PC-9 (cell line): ENCODE results near the gene PCDH15. TPM values are rescaled to one million over a fixed set of nuclear protein-coding genes. Genes with fewer than 3 reads are reported as not detected.

Source experiments
- BruUV-seq: library from RNA; stranded (reverse); fragments of 400-500 nt; replicated peaks from 2 replicates; lab custom pipeline; 2021; lab: Mats Ljungman, UMichigan
- CTCF ChIA-PET: fragments of 300-600 bp; sonication (Branson Sonifier 250); formaldehyde crosslinking; loops from one replicate; lab custom pipeline; 2022; ENCODE audit warnings: antibody characterized with exemption; lab: Charles Lee
- POLR2A ChIA-PET: fragments of 300-600 bp; sonication (Branson Sonifier 250); formaldehyde crosslinking; loops from one replicate; lab custom pipeline; 2022; ENCODE audit warnings: antibody characterized with exemption; ENCODE audit not compliant: unreplicated experiment; lab: Charles Lee
- DNase-seq, 2 experiments: peaks; one replicate each; pipeline versions ENCODE4 v3.0.0 to v3.0.0-alpha.2; 2015 to 2022; ENCODE audit warnings: mixed read lengths in 1 of 2
- H2AFZ ChIP-seq: fragments of 200-600 bp; sonication (generic); 2 replicates; pipeline ENCODE4 v1.8.1; 2017; ENCODE audit warnings: antibody characterized with exemption
- H3F3A ChIP-seq: fragments of 200-600 bp; sonication (generic); 2 replicates; pipeline ENCODE4 v1.8.1; 2017; ENCODE audit warnings: antibody characterized with exemption, mild to moderate bottlenecking, low read depth; ENCODE audit not compliant: insufficient read depth
- H3K27ac ChIP-seq: fragments of 200-600 bp; sonication (generic); 2 replicates; pipeline ENCODE4 v1.6.1; 2016; ENCODE audit warnings: mixed run types
- H3K27me3 ChIP-seq: fragments of 200-600 bp; sonication (generic); 2 replicates; pipeline ENCODE4 v1.6.1; 2016; ENCODE audit warnings: low read depth, mixed run types; ENCODE audit not compliant: insufficient read depth
- H3K36me3 ChIP-seq: fragments of 200-600 bp; sonication (generic); 2 replicates; pipeline ENCODE4 v1.6.1; 2016; ENCODE audit warnings: low read depth, mixed run types
- H3K4me1 ChIP-seq: fragments of 200-600 bp; sonication (generic); replicated peaks from 2 replicates; pipeline ENCODE4 v1.6.1; 2016; ENCODE audit warnings: mixed run types; ENCODE audit not compliant: insufficient read depth
- H3K4me2 ChIP-seq: fragments of 200-600 bp; sonication (generic); 2 replicates; pipeline ENCODE4 v1.6.1; 2017; ENCODE audit warnings: mixed run types
- H3K4me3 ChIP-seq: fragments of 200-600 bp; sonication (generic); 2 replicates; pipeline ENCODE4 v1.6.1; 2016; ENCODE audit warnings: mixed run types
- H3K79me2 ChIP-seq: fragments of 200-600 bp; sonication (generic); 2 replicates; pipeline ENCODE4 v1.6.1; 2017; ENCODE audit warnings: low read depth, mixed run types
- H3K9me2 ChIP-seq: fragments of 200-600 bp; sonication (generic); 2 replicates; pipeline ENCODE4 v1.8.1; 2017; ENCODE audit warnings: mild to moderate bottlenecking; ENCODE audit not compliant: insufficient read depth
- H3K9me3 ChIP-seq: fragments of 200-600 bp; sonication (generic); 2 replicates; pipeline ENCODE4 v1.8.1; 2016; ENCODE audit warnings: low read depth; ENCODE audit not compliant: insufficient read depth
- H4K20me1 ChIP-seq: fragments of 200-600 bp; sonication (generic); 2 replicates; pipeline ENCODE4 v1.8.1; 2017; ENCODE audit not compliant: insufficient read depth
- EZH2 ChIP-seq: fragments of 200-600 bp; sonication (generic); IDR thresholded peaks from 2 replicates; pipeline ENCODE4 v1.8.0; 2017; ENCODE audit warnings: antibody characterized with exemption, low read depth
- intact Hi-C: fragments of 100-400 bp; cut with micrococcal nuclease; formaldehyde crosslinking; loops from one replicate; pipeline ENCODE4 v1.10.0; 2022; ENCODE audit not compliant: unreplicated experiment
- total RNA-seq: library from RNA; stranded (reverse); gene quantifications from 2 replicates; pipeline ENCODE4 v1.2.3, GENCODE V29; 2021
- TF ChIP-seq, protein P1 (sequence below): fragments of 200-600 bp; sonication (generic); conservative IDR thresholded peaks from 2 replicates; pipeline ENCODE4 v1.6.1; 2017; ENCODE audit warnings: mixed run types, antibody characterized with exemption, mild to moderate bottlenecking, moderate library complexity

Gene PCDH15
- total RNA-seq, 1 experiment from 2014 or later = not detected

- Histone ChIP-seq H2AFZ (no peak overlapping the region), H3K36me3 (no peaks in the 10 kb centered on the region), H3K4me1 (no peaks in the 10 kb centered on the region), H3K79me2 (no peaks in the 10 kb centered on the region), H3F3A (no peaks in the 10 kb centered on the region), H3K27me3 (no peaks in the 10 kb centered on the region), H3K9me2 (no peaks in the 10 kb centered on the region), H3K27ac (no peak overlapping the region), H4K20me1 (no peaks in the 10 kb centered on the region), H3K4me3 (no peak overlapping the region), H3K4me2 (no peak overlapping the region), H3K9me3 (no peaks in the 10 kb centered on the region)
- intact Hi-C loops = loop anchor here (5.0 to 10.0 kb wide), 2 partner anchors 622 to 1426 kb away; no protein-coding TSS in a partner anchor
- no TSS peak for BruUV-seq
- DNase-seq = no peak
- ChIA-PET POLR2A (no interaction called here), CTCF (no interaction called here)
- TF ChIP-seq EZH2 = no peak
- TF ChIP-seq, protein P1, sequence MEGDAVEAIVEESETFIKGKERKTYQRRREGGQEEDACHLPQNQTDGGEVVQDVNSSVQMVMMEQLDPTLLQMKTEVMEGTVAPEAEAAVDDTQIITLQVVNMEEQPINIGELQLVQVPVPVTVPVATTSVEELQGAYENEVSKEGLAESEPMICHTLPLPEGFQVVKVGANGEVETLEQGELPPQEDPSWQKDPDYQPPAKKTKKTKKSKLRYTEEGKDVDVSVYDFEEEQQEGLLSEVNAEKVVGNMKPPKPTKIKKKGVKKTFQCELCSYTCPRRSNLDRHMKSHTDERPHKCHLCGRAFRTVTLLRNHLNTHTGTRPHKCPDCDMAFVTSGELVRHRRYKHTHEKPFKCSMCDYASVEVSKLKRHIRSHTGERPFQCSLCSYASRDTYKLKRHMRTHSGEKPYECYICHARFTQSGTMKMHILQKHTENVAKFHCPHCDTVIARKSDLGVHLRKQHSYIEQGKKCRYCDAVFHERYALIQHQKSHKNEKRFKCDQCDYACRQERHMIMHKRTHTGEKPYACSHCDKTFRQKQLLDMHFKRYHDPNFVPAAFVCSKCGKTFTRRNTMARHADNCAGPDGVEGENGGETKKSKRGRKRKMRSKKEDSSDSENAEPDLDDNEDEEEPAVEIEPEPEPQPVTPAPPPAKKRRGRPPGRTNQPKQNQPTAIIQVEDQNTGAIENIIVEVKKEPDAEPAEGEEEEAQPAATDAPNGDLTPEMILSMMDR = no peak
Measured at GRCh38 chr10:53836638-53837037, 964.4 kb downstream of the PCDH15 start.

DNA sequence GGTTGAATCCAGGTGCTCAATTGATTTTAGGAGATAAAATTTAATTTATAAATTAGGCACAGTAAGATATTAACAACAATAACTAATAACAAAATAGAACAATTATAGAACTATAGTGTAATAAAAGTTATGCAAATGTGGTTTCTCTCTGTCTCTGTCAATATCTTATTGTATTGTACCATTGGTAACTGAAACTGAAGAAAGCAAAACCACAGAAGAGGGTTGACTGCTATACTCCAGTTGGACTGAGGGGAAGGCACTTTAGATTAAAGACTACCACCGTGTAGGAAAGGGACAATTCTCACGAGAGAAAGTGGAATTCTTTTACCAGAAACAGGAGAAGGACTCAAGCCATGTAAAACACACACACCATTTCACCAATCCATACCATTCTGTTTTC is 967.1 kb downstream of the PCDH15 start:
- Histone ChIP-seq H3K9me3 (no peaks in the 10 kb centered on the region), H3K79me2 (no peaks in the 10 kb centered on the region), H3K36me3 (no peaks in the 10 kb centered on the region), H3K4me3 (no peak overlapping the region), H3K27ac (no peak overlapping the region), H3K9me2 (no peaks in the 10 kb centered on the region), H3K27me3 (no peaks in the 10 kb centered on the region), H2AFZ (no peak overlapping the region), H4K20me1 (no peaks in the 10 kb centered on the region), H3K4me1 (no peaks in the 10 kb centered on the region), H3K4me2 (no peak overlapping the region), H3F3A (no peaks in the 10 kb centered on the region)
- no TSS peak for BruUV-seq
- TF ChIP-seq, protein P1 = no peak
- no peak for TF ChIP-seq EZH2
- no peak for DNase-seq
- CTCF ChIA-PET = no interaction called here
- POLR2A ChIA-PET = no interaction called here
- intact Hi-C loops = loop anchor here (10.0 kb wide), 1 partner anchor 619 kb away; no protein-coding TSS in a partner anchor

DNA sequence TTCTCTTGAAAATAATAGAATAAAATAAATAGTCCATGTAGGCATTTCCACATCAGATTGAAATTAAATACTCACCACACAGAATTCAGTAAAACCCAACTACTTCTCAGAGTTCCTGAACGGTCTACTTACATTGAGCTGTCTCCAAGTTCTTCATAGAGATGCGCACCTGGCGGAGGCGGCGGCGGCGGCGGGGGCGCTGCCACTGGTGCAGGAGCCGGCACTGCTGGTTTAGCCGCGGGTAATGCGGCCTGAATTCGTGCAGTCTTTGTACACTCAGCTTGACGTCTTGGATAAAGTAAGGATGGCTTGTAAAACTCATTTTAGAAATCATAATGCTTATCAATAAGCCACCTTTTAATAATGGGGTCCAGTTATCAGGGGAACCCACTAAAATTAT is 973.8 kb downstream of the PCDH15 start:
- Histone ChIP-seq H3K27me3 (no peaks in the 10 kb centered on the region), H3K9me2 (no peaks in the 10 kb centered on the region), H3K4me2 (no peak overlapping the region), H3K27ac (no peak overlapping the region), H3K9me3 (no peaks in the 10 kb centered on the region), H4K20me1 (no peaks in the 10 kb centered on the region), H3F3A (no peaks in the 10 kb centered on the region), H2AFZ (no peak overlapping the region), H3K4me3 (no peak overlapping the region), H3K4me1 (no peaks in the 10 kb centered on the region), H3K36me3 (no peaks in the 10 kb centered on the region), H3K79me2 (no peaks in the 10 kb centered on the region)
- no TSS peak for BruUV-seq
- intact Hi-C loops = no loop called here
- ChIA-PET POLR2A (no interaction called here), CTCF (no interaction called here)
- no peak for TF ChIP-seq EZH2
- TF ChIP-seq, protein P1 = no peak
- no peak for DNase-seq
